Right lobe of liver (tissue), 6 donors: ENCODE measurements around the gene DLEC1. TPM values are rescaled to one million over a fixed set of nuclear protein-coding genes. Genes with fewer than 3 reads are reported as not detected.

Experiments used
- ATAC-seq, 4 donors: fragments of 200-7000 bp; cut with Tn5 transposase; one replicate each; pipeline ENCODE4 v1.9.1; 2020; ENCODE audit warnings: mild to moderate bottlenecking in 4 of 4, moderate library complexity in 4 of 4
- DNase-seq, 3 donors: peaks; one replicate each; pipeline ENCODE4 v3.0.0-alpha.2; 2020
- H3K27ac ChIP-seq, 3 donors: fragments of 200-600 bp; one replicate each; pipeline ENCODE4 v1.8.0; 2022
- H3K27me3 ChIP-seq, 2 donors: fragments of 200-600 bp; one replicate each; pipeline ENCODE4 v1.8.0; 2022
- H3K36me3 ChIP-seq, 4 donors: fragments of 200-600 bp; sonication (generic) in 1 of 4; one replicate each; pipeline versions ENCODE4 v1.5.1 to v1.8.0; 2017 to 2022; ENCODE audit warnings: control low read depth in 1 of 4
- H3K4me1 ChIP-seq, 4 donors: fragments of 200-600 bp; sonication (generic) in 1 of 4; one replicate each; pipeline versions ENCODE4 v1.5.1 to v1.8.0; 2017 to 2022; ENCODE audit warnings: control low read depth in 1 of 4
- H3K4me3 ChIP-seq, 3 donors: fragments of 200-600 bp; one replicate each; pipeline ENCODE4 v1.8.0; 2022
- H3K9me3 ChIP-seq, 4 donors: fragments of 200-600 bp; sonication (generic) in 1 of 4; one replicate each; pipeline versions ENCODE4 v1.5.1 to v1.8.0; 2017 to 2022; ENCODE audit warnings: control low read depth in 1 of 4
- CTCF ChIP-seq, 4 donors: fragments of 200-600 bp in 3 of 4; fragments of 450-650 bp in 1 of 4; IDR thresholded peaks; one replicate each; pipeline versions ENCODE4 v1.5.1 to v1.8.0; 2016 to 2022; ENCODE audit warnings: antibody characterized with exemption in 4 of 4, mild to moderate bottlenecking in 2 of 4
- POLR2A ChIP-seq: fragments of 450-650 bp; IDR thresholded peaks from one replicate; pipeline ENCODE4 v1.6.1; 2017; ENCODE audit warnings: antibody characterized with exemption, mild to moderate bottlenecking
- WGBS: methylation state at CpG from one replicate; pipeline ENCODE4 v1.1.6; 2018; ENCODE audit warnings: low coverage, low lambda C conversion rate; ENCODE audit not compliant: insufficient coverage; ENCODE audit errors: missing lambda C conversion rate; 5-methylcytosine and 5-hydroxymethylcytosine counted together
- intact Hi-C, 2 donors: fragments of 100-400 bp; cut with DNase I; formaldehyde crosslinking; loops; one replicate each; pipeline versions ENCODE4 v1.11.2 to v1.14.1; 2022
- total RNA-seq, 6 experiments: library from RNA; depleted of rRNA in 2 of 6; stranded (reverse); fragments of >200 nt in 2 of 6; fragmentation: NEBNext Ultra II Directional in 3 of 6; extraction: Animal tissue kit (Norgen Biotek cat#: 25700) in 3 of 6; gene quantifications; one replicate each; pipeline versions ENCODE4 v1.1.0 to v1.2.4, GENCODE V29; 2016 to 2023
- donor health status: DM: no; HTN: yes; CAD: no.
- donor health status: DM: no; HTN: no; CAD: no.
- donor health status: DM: no; HTN: no; CAD: no.
- donor health status: DM: no; HTN: yes; CAD: no.
- donor health status: DM: no; HTN: yes; CAD: no.

The DLEC1 gene
- total RNA-seq, 6 experiments from 2014 or later, result 0.04 to 0.18 (median 0.15) TPM; not detected in 2

- peak in 2 of 3 donors; percentile 18 to 48 for DNase-seq
- H3K4me1 ChIP-seq, result peaks cover 0 to 7% (median 3%) of the 10 kb centered on the region in 4 donors
Observed at GRCh38 chr3:38001456-38002081, 37.4 kb upstream of the DLEC1 start.

GRCh38 chr3:38002291-38002876 is 36.6 kb upstream of the DLEC1 start:
- 80% methylated on average over 1 of the region's 6 CpGs for WGBS
- no peak for TF ChIP-seq POLR2A
- no peaks in the 10 kb centered on the region for H3K36me3 ChIP-seq
- no peaks in the 10 kb centered on the region for H3K9me3 ChIP-seq
- DNase-seq (peak in 2 of 3 donors; percentile 9 to 39), ATAC-seq (no peak)
- H3K4me3 ChIP-seq, result no peak overlapping the region
- intact Hi-C loops, result loop anchor here (10.0 kb wide), 1 partner anchor 112 kb away; no protein-coding TSS in a partner anchor
- no peaks in the 10 kb centered on the region for H3K27me3 ChIP-seq
- H3K4me1 ChIP-seq, result peaks cover 0 to 7% (median 3%) of the 10 kb centered on the region in 4 donors
- H3K27ac ChIP-seq, result no peak overlapping the region

More at GRCh38 chr3:38001456-38002081, 37.4 kb upstream of the DLEC1 start:
- Histone ChIP-seq H3K27ac (no peak overlapping the region), H3K4me3 (no peak overlapping the region), H3K9me3 (no peaks in the 10 kb centered on the region), H3K27me3 (no peaks in the 10 kb centered on the region), H3K36me3 (no peaks in the 10 kb centered on the region)
- TF ChIP-seq POLR2A, result no peak
- peak in 2 of 4 donors; percentile 5 to 9 for TF ChIP-seq CTCF (IDR thresholded peaks at IDR 0.05)
- intact Hi-C loops, result loop anchor here (10.0 kb wide), 1 partner anchor 113 kb away; no protein-coding TSS in a partner anchor
- no CpG with 5 or more reads among the region's 9 CpGs for WGBS
- no peak for ATAC-seq

DNA sequence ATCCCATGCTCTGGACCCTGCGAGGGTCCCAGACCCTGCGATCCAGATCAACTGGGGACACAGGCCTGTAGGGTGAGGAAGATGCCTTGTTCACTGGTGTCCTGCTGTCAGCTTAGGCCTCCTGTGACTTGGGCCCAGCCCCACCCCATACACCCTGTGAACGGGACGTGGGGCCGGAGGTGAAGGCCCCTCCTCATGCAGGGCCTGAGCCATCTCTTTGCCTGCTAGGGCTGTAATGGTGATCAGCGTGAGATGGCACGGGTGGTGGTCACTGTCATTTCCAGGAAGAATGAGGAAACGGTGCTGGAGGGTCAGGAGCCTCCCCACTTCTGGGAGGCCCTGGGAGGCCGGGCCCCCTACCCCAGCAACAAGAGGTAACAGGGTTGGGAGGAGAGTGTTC is 36.1 kb upstream of the DLEC1 start:
- TF ChIP-seq CTCF (IDR thresholded peaks at IDR 0.05), result no peak
- H3K36me3 ChIP-seq, result no peaks in the 10 kb centered on the region
- DNase-seq (peak in 2 of 3 donors; percentile 14 to 44), ATAC-seq (no peak)
- intact Hi-C loops, result loop anchor here (10.0 kb wide), 1 partner anchor 112 kb away; no protein-coding TSS in a partner anchor
- 17% methylated on average over 1 of the region's 9 CpGs for WGBS
- H3K4me1 ChIP-seq, result peaks cover 0 to 6% (median 3%) of the 10 kb centered on the region in 4 donors
- no peaks in the 10 kb centered on the region for H3K9me3 ChIP-seq
- no peak overlapping the region for H3K4me3 ChIP-seq
- H3K27me3 ChIP-seq, result no peaks in the 10 kb centered on the region
- no peak overlapping the region for H3K27ac ChIP-seq

- no peaks in the 10 kb centered on the region for H3K36me3 ChIP-seq
- 20% methylated on average over 5 of the region's 7 CpGs for WGBS
- H3K4me1 ChIP-seq, result peaks cover 0 to 3% (median under 1%) of the 10 kb centered on the region in 4 donors
- no peaks in the 10 kb centered on the region for H3K27me3 ChIP-seq
- TF ChIP-seq CTCF (IDR thresholded peaks at IDR 0.05) (peak; percentile 69 to 87 (median 72)), POLR2A (no peak)
- peak; percentile 49 to 58 (median 56) for ATAC-seq
- H3K9me3 ChIP-seq, result no peaks in the 10 kb centered on the region
- H3K4me3 ChIP-seq, result no peak overlapping the region
- intact Hi-C loops, result loop anchor here (10.0 kb wide), 1 partner anchor 111 kb away; no protein-coding TSS in a partner anchor
- H3K27ac ChIP-seq, result no peak overlapping the region
- DNase-seq, result peak in 2 of 3 donors; percentile 56 to 63
Observed at GRCh38 chr3:38003371-38003816, 35.6 kb upstream of the DLEC1 start.
